ENCODE results near the gene TNS1.

Gene TNS1

DNA sequence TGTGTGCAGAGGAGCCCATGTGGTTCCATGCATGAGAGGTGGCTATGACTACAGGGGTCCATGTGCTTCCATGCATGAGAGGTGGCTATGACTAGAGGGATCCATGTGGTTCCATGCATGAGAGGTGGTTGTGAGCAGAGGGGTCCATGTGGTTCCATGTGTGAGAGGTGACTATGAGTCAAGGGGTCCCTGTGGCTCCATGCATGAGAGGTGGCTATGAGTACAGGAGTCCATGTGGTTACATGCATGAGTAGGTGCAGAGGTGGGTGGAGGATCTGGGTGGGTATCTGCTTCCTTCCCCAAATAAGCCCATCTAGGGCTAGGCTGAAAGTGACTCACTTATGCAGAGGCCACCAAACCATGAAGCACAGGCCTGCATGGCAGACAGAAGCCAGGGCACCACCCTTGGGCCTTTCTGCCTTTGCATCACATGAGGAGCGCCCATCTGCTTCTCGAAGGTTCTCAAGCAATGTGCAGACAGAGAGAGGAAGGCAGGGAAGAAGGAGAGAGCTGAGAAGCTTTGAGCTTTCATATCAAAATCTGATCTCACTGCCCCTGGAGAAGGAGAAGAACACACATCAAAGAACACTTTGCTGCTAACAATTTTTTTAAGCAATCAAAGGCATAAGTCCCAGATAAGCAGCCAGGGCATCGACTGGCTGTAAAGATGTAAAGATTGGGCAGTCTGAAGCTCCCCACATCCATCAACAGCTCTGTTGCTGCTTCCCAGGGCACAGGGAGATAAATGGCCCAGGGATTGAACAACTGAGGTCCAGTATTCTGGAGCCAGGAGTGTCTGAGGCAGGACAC lies 137.6 kb downstream of the TNS1 start:
- Histone ChIP-seq H3K27ac (ENCODE audit: poor library complexity, severe bottlenecking) (no peak overlapping the region), H3K36me3 (ENCODE audit: low read depth) (no peaks in the 10 kb centered on the region), H3K4me3 (ENCODE audit: severe bottlenecking) (no peak overlapping the region), H3K27me3 (ENCODE audit: insufficient read depth, poor library complexity, severe bottlenecking) (no peaks in the 10 kb centered on the region), H3K9me3 (ENCODE audit: severe bottlenecking) (no peaks in the 10 kb centered on the region), H3K4me1 (ENCODE audit: insufficient read depth, poor library complexity, severe bottlenecking) (no peaks in the 10 kb centered on the region)
- no peak for DNase-seq (ENCODE audit: low spot score)
- TF ChIP-seq, protein P1, sequence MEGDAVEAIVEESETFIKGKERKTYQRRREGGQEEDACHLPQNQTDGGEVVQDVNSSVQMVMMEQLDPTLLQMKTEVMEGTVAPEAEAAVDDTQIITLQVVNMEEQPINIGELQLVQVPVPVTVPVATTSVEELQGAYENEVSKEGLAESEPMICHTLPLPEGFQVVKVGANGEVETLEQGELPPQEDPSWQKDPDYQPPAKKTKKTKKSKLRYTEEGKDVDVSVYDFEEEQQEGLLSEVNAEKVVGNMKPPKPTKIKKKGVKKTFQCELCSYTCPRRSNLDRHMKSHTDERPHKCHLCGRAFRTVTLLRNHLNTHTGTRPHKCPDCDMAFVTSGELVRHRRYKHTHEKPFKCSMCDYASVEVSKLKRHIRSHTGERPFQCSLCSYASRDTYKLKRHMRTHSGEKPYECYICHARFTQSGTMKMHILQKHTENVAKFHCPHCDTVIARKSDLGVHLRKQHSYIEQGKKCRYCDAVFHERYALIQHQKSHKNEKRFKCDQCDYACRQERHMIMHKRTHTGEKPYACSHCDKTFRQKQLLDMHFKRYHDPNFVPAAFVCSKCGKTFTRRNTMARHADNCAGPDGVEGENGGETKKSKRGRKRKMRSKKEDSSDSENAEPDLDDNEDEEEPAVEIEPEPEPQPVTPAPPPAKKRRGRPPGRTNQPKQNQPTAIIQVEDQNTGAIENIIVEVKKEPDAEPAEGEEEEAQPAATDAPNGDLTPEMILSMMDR (IDR thresholded peaks at IDR 0.05; ENCODE audit: poor library complexity, severe bottlenecking), result no peak
- no peak for ATAC-seq (ENCODE audit: low read depth)

DNA sequence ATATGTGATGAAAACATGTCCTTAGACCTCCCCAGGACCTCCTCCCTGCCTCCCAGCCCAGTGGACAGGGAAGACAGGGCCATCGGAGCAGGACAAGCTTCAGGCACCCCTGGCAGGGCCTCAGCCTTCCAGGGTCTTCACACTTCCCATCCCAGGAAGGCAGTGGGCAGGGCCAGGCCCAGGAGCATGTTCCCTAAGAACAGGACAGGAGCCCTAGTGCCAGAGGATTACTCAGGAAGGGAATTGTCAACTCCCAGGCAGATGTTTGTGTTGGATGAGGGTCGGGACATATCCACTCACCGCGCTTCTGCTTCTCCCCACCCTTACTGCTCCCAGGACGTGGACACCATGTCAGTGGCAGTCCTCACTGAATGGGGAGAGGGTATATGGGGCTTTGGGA lies 138.9 kb downstream of the TNS1 start:
- DNase-seq (ENCODE audit: low spot score), result no peak

DNA sequence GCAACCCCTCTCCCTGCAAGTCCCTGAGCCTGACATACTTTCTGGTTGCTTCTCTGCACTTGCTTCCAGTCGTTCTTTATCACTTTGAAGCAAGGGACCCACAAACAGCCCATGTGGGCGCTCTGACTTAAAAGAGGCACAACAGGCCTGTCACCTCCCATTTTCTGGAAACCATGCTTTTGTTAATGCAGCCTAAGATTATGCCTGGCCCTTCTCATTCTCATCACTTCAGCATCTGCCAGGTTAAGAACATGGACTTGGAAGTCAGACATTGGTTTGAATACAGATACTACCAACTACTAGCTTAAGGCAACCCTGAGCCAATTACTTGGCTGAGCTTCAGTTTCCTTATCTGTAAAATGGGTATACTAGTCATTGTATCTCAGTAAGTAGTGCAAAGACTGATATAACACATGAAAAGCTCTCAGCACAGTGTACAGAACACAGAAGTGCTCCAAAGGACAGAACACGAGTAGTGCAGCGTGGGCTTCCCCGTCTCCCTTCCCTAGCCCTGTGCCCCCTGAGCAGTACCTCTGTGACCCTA lies 141.4 kb downstream of the TNS1 start:
- no peak overlapping the region for H3K4me3 ChIP-seq (ENCODE audit: severe bottlenecking)
- TF ChIP-seq, protein P1 (IDR thresholded peaks at IDR 0.05; ENCODE audit: poor library complexity, severe bottlenecking), result no peak
- no peaks in the 10 kb centered on the region for H3K4me1 ChIP-seq (ENCODE audit: insufficient read depth, poor library complexity, severe bottlenecking)
- no peak for DNase-seq (ENCODE audit: low spot score)
- H3K27me3 ChIP-seq (ENCODE audit: insufficient read depth, poor library complexity, severe bottlenecking), result no peaks in the 10 kb centered on the region
- ATAC-seq (ENCODE audit: low read depth), result no peak
- H3K36me3 ChIP-seq (ENCODE audit: low read depth), result no peaks in the 10 kb centered on the region
- H3K9me3 ChIP-seq (ENCODE audit: severe bottlenecking), result no peaks in the 10 kb centered on the region
- no peak overlapping the region for H3K27ac ChIP-seq (ENCODE audit: poor library complexity, severe bottlenecking)

More for the DNA sequence above, 138.9 kb downstream of the TNS1 start:
- ATAC-seq (ENCODE audit: low read depth), result no peak
- H3K27ac ChIP-seq (ENCODE audit: poor library complexity, severe bottlenecking), result no peak overlapping the region
- no peaks in the 10 kb centered on the region for H3K4me1 ChIP-seq (ENCODE audit: insufficient read depth, poor library complexity, severe bottlenecking)
- TF ChIP-seq, protein P1 (IDR thresholded peaks at IDR 0.05; ENCODE audit: poor library complexity, severe bottlenecking), result no peak
- no peak overlapping the region for H3K4me3 ChIP-seq (ENCODE audit: severe bottlenecking)
- H3K27me3 ChIP-seq (ENCODE audit: insufficient read depth, poor library complexity, severe bottlenecking), result no peaks in the 10 kb centered on the region
- no peaks in the 10 kb centered on the region for H3K36me3 ChIP-seq (ENCODE audit: low read depth)
- H3K9me3 ChIP-seq (ENCODE audit: severe bottlenecking), result no peaks in the 10 kb centered on the region

DNA sequence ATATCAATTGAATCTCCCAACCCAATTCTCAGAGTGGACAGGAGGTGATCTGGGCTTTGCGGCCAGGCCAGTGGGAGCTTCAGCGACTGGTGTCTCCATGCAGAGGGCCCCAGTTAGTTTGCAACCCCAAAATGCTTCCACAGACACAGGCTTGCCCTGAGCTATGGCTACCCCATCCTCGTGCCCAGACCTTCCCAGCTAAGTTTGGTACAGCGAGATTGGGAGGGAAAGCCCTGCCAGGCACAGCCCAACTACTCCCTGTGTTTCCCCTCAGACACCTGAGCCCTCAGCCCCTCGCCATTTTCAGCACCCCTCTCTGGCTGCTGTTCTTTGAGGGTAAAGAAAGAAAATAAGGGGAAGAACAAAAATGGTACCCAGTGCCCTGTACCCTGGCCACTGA lies 142.9 kb downstream of the TNS1 start:
- TF ChIP-seq, protein P1 (IDR thresholded peaks at IDR 0.05; ENCODE audit: poor library complexity, severe bottlenecking), result no peak
- H3K4me3 ChIP-seq (ENCODE audit: severe bottlenecking), result no peak overlapping the region
- ATAC-seq (ENCODE audit: low read depth), result no peak
- H3K9me3 ChIP-seq (ENCODE audit: severe bottlenecking), result no peaks in the 10 kb centered on the region
- H3K4me1 ChIP-seq (ENCODE audit: insufficient read depth, poor library complexity, severe bottlenecking), result no peaks in the 10 kb centered on the region
- no peaks in the 10 kb centered on the region for H3K36me3 ChIP-seq (ENCODE audit: low read depth)
- H3K27ac ChIP-seq (ENCODE audit: poor library complexity, severe bottlenecking), result no peak overlapping the region
- no peak for DNase-seq (ENCODE audit: low spot score)
- no peaks in the 10 kb centered on the region for H3K27me3 ChIP-seq (ENCODE audit: insufficient read depth, poor library complexity, severe bottlenecking)

All from RWPE2 (cell line).